Stimulated activated CD4-positive, alpha-beta T cell treated with anti-CD3 and anti-CD28 coated beads, TNF-alpha, amount 100 ng/mL, for 48 hours (primary cell): ENCODE measurements around the gene SLC17A7.
"Not testable (repeated sequence)": the region's sequence is repeated elsewhere in the genome, so short reads cannot be mapped to it uniquely, and the experiment has no call there.

Experiments
- DNase-seq, 3 donors: peaks; one replicate each; pipeline ENCODE4 v3.0.0-alpha.2; 2020; ENCODE audit warnings: low read depth in 3 of 3

SLC17A7 gene

DNA sequence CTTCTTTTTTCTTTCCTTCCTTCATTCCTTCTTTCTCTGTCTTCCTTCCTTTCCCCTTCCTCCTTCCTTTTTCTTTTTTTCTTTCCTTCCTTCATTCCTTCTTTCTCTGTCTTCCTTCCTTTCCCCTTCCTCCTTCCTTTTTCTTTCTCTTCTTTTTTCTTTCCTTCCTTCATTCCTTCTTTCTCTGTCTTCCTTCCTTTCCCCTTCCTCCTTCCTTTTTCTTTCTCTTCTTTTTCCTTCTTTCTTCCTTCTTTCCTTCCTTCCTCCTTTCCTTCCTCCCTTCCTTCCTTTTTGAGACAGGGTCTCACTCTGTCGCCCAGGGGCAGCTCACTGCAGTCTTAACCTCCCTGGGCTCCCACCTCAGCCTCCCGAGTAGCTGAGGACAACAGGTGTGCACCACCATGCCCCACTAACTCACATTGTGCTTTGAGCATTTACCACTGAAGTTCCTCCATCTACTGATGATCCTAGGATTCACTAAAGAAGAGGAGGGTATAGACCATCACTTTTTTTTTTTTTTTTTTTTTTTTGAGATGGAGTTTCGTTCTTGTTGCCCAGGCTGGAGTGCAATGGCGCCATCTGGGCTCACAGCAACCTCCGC, 2.9 kb upstream of the SLC17A7 start:
- DNase-seq = not testable (repeated sequence)

DNA sequence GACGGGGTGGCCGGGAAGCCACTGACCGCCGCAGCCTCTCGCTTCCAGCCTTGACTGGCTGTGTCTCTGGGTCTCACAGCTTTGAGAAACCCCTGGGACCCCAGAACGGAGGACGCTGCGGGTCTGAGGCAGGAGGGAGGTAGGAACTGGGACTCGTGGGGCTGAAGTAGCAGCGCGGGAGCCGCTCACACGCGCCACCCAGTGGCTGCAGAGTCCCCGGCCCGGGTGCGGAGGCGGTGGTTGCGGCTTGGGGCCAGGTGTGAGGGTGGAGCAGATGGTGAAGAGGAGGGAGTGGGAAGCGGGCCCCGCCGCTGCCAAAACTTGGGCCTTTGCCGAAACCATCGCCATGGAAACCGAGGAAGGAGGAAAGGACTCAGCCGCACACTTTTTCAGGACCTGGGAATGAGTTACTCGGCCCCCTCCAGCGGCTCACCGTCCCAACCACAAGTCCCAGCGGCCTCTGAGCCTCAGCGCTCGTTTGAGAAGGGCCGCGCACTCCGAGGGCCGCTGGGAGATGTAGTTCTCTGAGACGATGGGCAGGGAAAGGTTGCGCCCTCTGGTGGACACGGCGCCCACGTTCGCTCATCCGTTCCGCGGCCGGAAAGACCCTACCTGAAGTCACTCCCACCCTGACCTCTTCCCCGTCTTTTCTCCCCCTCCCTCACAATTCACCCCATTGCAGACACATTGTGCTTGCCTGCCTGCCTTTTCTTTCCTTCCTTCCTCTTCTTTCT, 2.2 kb upstream of the SLC17A7 start:
- peak; percentile 87 to 92 (median 89) for DNase-seq

DNA sequence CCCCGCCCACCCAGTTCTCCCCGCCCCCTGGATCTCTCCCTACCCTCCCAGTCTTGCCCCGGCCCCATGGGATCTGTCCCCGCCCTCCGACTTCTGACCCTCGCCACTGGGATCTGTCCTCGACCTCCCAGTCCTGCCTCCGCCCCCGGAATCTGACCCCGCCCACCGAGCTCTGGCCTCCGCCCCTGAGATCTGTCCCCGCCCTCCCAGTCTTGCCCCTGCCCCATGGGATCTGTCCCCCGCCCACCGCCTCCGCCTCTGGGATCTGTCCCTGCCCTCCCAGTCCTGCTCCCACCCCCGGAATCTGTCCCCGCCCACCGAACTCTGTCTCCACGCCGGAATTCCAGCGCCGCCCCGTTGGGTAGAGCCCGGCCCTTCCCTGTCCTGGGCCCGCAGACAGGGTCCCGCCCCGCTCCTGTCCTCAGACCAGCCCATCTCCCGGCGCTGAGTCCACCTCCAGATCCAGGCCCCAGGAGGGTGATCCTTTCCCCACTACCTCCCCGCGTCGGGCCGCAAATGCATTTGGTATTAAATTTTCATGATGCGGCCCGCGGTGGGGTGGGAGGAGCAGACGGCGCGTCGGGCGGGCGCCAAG, 1.5 kb upstream of the SLC17A7 start:
- DNase-seq = peak in 1 of 3 donors; percentile 56

GRCh38 chr19:49442354-49442753, 1.0 kb upstream of the SLC17A7 start:
- no peak for DNase-seq

GRCh38 chr19:49441960-49442350, 628 bp upstream of the SLC17A7 start:
- DNase-seq = no peak

- DNase-seq = no peak
These were observed 703 bp downstream of the SLC17A7 start for GRCh38 chr19:49440439-49441209.

DNA sequence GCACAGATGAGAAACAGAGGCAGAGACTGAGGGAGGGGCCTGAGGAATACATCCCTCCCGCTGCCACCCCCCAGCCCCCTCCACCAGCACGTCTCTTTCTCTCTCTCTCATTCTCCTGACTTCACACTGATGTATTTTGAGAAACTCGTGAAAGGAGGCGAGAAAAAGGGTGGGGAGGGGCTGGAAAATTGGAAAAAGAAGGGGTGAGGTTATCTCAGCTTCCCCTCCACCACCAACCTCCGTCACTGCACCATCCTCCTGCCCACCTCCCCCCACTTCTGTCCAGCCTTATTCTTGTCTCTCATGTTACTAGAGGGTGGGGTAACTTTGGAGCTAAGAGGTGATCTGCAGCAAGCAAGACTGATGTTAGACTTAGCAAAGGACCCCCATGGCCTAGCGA, 1.5 kb downstream of the SLC17A7 start:
- no peak for DNase-seq

DNA sequence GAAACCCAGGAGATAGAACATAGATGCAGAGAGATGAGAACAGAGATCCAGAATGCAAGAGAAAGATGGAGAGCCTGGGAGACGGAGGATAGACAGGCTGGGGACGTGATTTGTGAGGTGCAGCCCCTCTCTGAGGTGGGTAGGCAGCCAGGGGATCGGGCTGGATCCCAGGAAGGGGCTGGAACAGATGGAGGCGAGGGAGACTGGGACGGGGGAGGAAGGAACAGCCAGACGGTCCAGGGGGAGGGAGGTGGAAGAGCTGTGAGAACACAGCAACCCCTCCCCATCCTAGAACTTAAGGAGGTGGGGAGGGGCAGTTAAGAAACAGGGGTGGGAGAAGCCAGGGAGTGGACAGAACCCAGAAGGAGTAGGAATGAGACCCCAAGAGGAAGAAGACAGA, 3.1 kb downstream of the SLC17A7 start:
- DNase-seq = no peak

- DNase-seq = no peak
These were observed 4.1 kb downstream of the SLC17A7 start for GRCh38 chr19:49437231-49437630.

DNA sequence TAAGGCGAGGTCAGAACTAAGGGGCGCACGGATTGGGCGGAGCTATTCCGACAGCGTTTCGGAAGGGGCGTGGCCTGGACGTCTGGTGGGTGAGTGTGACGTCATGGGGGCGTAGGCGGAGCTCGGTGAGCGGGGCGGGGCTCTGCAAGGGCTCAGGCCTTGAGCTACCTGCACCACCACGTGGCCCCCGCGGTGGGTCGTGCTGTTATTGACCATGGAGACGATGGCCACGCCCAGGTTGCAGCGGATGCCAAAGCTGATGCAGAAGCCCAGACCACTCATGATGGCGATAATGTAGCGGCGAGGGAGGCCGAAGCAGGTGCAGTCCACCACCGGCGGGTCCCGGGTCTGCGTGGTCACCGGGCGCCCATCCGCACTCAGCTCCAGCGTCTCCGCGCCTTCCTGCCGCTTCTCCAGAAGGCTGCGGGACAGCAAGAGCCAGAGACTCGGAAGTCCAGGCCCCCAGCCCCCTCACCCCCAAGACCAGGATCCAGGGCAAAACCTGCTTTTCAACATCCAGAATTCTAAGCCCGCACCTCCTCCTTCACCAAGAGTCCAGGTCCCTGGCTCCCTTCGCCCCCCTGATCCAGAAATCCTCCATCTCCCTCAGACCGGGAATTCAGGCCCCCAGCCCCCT, 4.8 kb downstream of the SLC17A7 start:
- DNase-seq = peak in 2 of 3 donors; percentile 55 to 70

- DNase-seq = no peak
These were observed 5.7 kb downstream of the SLC17A7 start for GRCh38 chr19:49435670-49436069.

DNA sequence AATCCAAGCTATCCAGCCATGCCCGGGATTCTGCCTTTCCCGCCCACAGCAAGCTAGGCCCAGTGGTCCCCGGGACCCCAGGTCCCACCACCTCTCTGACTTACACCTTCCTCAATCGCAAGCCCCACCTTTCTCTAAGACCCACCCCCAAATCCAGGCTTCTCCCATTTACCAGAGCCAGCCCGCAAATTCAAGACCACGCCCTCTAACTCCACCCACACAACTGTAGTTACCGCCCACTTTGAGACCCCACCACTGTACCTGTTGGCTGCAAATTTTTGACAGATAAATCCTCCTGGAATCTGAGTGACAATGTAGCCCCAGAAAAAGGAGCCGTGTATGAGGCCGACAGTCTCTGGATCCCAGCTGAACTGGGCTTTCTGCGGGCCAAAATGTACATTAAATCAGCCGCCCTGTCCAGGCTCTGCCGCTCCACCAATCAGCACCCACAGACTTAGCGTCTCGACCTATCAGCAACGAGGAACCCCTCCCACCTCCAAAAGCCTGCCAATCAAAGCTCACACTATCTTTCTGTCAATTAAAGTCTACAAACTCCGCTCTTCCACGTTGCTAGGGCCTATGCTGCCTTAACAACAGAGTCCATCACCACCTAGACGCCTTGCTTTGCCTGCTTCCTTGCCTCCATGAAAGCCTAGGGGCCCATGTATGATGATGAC, 6.3 kb downstream of the SLC17A7 start:
- no peak for DNase-seq

- DNase-seq = no peak
These were observed 8.0 kb downstream of the SLC17A7 start for GRCh38 chr19:49433240-49433901.

DNA sequence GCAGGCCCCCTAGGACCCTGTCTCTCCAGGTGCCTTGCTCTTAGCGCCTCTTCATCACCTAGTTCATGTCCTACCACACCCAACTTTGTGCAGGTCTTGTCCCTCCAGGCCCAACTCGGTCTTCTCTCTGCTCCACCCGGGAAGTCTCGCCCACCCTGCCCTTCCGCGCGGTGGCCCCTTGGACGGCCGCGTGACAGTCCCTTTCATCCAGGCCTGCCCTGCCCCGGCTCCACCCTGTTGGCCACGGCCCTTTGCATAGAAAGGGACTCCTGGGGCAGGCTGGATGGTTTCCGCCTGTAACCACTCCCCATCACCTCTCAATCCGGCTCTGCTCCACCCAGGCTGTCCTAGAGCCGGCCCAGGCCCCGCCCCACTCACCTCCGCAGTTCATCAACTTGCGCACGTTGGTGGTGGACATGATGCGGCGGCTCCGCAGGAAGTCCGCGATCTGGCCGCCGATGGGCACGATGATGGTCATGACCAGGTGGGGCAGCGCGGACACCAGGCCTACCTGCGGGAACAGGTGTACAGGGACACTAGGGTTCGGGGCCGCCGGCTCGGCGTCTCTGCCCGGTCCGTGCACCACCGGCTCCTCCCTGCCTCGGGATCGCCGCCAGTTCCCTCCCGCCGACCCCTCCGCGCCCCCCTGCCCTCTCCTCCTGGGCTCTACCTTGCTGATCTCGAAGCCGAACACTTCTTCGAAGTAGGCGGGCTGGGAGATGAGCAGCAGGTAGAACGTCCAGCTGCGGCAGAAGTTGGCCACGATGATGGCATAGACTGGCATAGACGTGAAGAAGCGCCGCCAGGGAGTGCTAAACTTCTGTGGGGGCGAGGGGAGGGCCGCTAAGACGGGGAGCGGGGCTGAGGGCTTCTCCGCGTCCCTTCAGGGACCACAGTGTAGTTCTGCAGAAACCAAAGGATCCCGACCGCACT, 8.9 kb downstream of the SLC17A7 start:
- DNase-seq = no peak

DNA sequence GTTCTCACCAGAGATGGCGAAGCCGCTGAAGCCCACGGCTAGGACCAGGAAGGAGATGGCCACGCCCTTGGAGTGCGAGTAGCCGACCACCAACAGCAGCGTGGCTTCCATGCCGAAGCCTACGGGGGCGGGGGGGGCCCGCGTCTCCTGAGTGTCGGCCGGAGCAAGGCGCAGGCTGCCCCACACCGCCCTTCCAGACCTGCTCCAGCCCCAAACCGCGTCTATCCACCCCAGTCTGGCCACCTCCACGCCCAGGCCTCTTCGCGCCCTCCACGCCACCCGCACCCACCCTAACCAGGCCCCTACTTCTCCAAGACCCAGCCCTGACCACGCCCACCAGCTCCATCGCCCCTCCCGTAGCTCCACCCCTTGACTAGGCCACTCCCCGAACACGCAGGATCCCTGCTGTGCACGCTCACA, 10.0 kb downstream of the SLC17A7 start:
- no peak for DNase-seq

- DNase-seq = no peak
These were observed 10.5 kb downstream of the SLC17A7 start for GRCh38 chr19:49430678-49431329.

- no peak for DNase-seq
These were observed 11.1 kb downstream of the SLC17A7 start for GRCh38 chr19:49430172-49430677.

DNA sequence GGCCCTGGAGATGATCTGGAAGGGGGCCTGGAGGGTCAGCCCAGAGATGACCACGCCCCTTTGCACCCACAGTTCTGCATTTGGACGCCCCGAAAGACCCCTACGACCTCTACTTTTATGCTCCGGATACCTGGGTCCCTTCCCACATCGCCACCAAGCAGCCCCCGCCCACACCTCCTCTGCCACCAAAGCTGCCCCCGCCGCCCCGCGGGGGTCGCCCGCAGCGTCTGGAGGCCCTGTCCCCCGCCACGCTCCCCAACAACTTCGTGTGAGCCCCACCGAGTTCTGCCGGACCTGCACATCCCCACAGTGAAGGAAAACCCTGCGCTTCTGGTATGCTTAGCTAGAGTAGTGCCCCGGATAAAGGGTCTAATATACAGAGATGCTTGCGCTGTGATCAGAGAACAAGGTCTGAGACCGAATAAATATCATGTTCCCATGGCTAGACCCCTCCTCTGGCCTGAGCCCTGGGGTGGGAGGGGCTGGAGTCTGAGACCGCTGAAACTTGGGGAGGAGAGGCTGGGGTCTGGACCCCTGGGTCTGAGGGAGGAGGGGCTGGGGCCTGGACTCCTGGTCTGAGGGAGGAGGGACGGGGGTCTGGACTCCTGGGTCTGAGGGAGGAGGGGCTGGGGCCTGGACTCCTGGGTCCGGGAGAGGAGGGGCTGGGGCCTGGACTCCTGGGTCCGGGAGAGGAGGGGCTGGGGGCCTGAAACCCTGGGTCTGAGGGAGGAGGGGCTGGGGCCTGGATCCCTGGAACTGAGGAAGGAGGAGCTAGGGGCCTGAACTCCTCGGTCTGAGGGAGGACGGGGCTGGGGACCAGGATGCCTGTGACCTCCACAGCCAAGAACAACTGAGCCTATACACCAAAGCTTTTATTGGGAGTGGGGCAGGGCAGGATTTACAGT, 12.5 kb downstream of the SLC17A7 start:
- no peak for DNase-seq
